Activated CD4-positive, alpha-beta T cell treated with anti-CD3 and anti-CD28 coated beads, Interleukin-2, amount 10 ng/mL, durations not matched to agents 24 days and 14 days (primary cell): ENCODE measurements around the gene MBTPS1. TPM values are rescaled to one million over a fixed set of nuclear protein-coding genes. Genes with fewer than 3 reads are reported as not detected.
A peak's percentile ranks its signal among the peaks of the same experiment; 100 is the strongest.

Experiments
- DNase-seq: peaks from one replicate; pipeline ENCODE4 v3.0.0; 2022
- H3K27ac Mint-ChIP-seq: one replicate; pipeline ENCODE4 v1.8.0; 2022; ENCODE audit warnings: mild to moderate bottlenecking, mixed read lengths
- H3K27me3 Mint-ChIP-seq: one replicate; pipeline ENCODE4 v1.8.0; 2022; ENCODE audit warnings: mixed read lengths
- H3K36me3 Mint-ChIP-seq: one replicate; pipeline ENCODE4 v1.8.0; 2022; ENCODE audit warnings: low read depth, mild to moderate bottlenecking, mixed read lengths
- H3K4me1 Mint-ChIP-seq: one replicate; pipeline ENCODE4 v1.8.0; 2021; ENCODE audit warnings: mixed read lengths
- H3K4me3 Mint-ChIP-seq: one replicate; pipeline ENCODE4 v1.8.0; 2022; ENCODE audit warnings: mild to moderate bottlenecking, moderate library complexity, mixed read lengths
- H3K9me3 Mint-ChIP-seq: one replicate; pipeline ENCODE4 v1.8.0; 2021; ENCODE audit warnings: mixed read lengths
- intact Hi-C: fragments of 100-400 bp; cut with micrococcal nuclease; formaldehyde crosslinking; loops from one replicate; pipeline ENCODE4 v1.15.1; 2023
- total RNA-seq: library from RNA; stranded (reverse); gene quantifications from 2 replicates; pipeline ENCODE4 v1.2.3, GENCODE V29; 2022

Gene MBTPS1
- total RNA-seq, 1 donor from 2014 or later = 52.3 TPM

GRCh38 chr16:84104231-84104630 is 12.5 kb downstream of the MBTPS1 start:
- no peak for DNase-seq
- Mint-ChIP-seq H3K9me3 (no peaks in the 10 kb centered on the region), H3K36me3 (peaks cover 26% of the 10 kb centered on the region), H3K4me1 (peaks cover 17% of the 10 kb centered on the region), H3K27ac (no peak overlapping the region), H3K4me3 (no peak overlapping the region), H3K27me3 (no peaks in the 10 kb centered on the region)
- intact Hi-C loops = no loop called here

GRCh38 chr16:84103678-84104077 is 13.1 kb downstream of the MBTPS1 start:
- peaks cover 31% of the 10 kb centered on the region for H3K36me3 Mint-ChIP-seq
- H3K27me3 Mint-ChIP-seq = no peaks in the 10 kb centered on the region
- DNase-seq = no peak
- H3K4me1 Mint-ChIP-seq = peaks cover 21% of the 10 kb centered on the region
- no peak overlapping the region for H3K27ac Mint-ChIP-seq
- H3K9me3 Mint-ChIP-seq = no peaks in the 10 kb centered on the region
- intact Hi-C loops = no loop called here
- no peak overlapping the region for H3K4me3 Mint-ChIP-seq

GRCh38 chr16:84098939-84099338 is 17.8 kb downstream of the MBTPS1 start:
- Mint-ChIP-seq H3K4me3 (no peak overlapping the region), H3K4me1 (peaks cover 17% of the 10 kb centered on the region), H3K36me3 (peaks cover 51% of the 10 kb centered on the region), H3K27ac (no peak overlapping the region), H3K27me3 (no peaks in the 10 kb centered on the region), H3K9me3 (no peaks in the 10 kb centered on the region)
- intact Hi-C loops = no loop called here
- DNase-seq = no peak

- H3K27ac Mint-ChIP-seq = no peak overlapping the region
- peaks cover 12% of the 10 kb centered on the region for H3K4me1 Mint-ChIP-seq
- DNase-seq = no peak
- no peaks in the 10 kb centered on the region for H3K9me3 Mint-ChIP-seq
- peaks cover 61% of the 10 kb centered on the region for H3K36me3 Mint-ChIP-seq
- intact Hi-C loops = no loop called here
- H3K4me3 Mint-ChIP-seq = no peak overlapping the region
- no peaks in the 10 kb centered on the region for H3K27me3 Mint-ChIP-seq
Observed at GRCh38 chr16:84096447-84097005, 20.2 kb downstream of the MBTPS1 start.

- Mint-ChIP-seq H3K27me3 (no peaks in the 10 kb centered on the region), H3K9me3 (no peaks in the 10 kb centered on the region), H3K4me1 (peaks cover 12% of the 10 kb centered on the region), H3K27ac (no peak overlapping the region), H3K36me3 (peaks cover 63% of the 10 kb centered on the region), H3K4me3 (no peak overlapping the region)
- intact Hi-C loops = no loop called here
- DNase-seq = no peak
Observed at GRCh38 chr16:84095466-84095865, 21.3 kb downstream of the MBTPS1 start.

- Mint-ChIP-seq H3K9me3 (no peaks in the 10 kb centered on the region), H3K27ac (no peak overlapping the region), H3K4me3 (no peak overlapping the region), H3K36me3 (peaks cover 69% of the 10 kb centered on the region), H3K27me3 (no peaks in the 10 kb centered on the region), H3K4me1 (peaks cover 9% of the 10 kb centered on the region)
- intact Hi-C loops = no loop called here
- DNase-seq = no peak
Observed at GRCh38 chr16:84093879-84094270, 22.9 kb downstream of the MBTPS1 start.

- H3K4me1 Mint-ChIP-seq = peaks cover 13% of the 10 kb centered on the region
Observed at GRCh38 chr16:84093120-84093878, 23.4 kb downstream of the MBTPS1 start.

GRCh38 chr16:84091460-84091859 is 25.3 kb downstream of the MBTPS1 start:
- no peak for DNase-seq
- Mint-ChIP-seq H3K4me3 (no peak overlapping the region), H3K27me3 (no peaks in the 10 kb centered on the region), H3K27ac (no peak overlapping the region), H3K9me3 (no peaks in the 10 kb centered on the region), H3K4me1 (peaks cover 21% of the 10 kb centered on the region), H3K36me3 (peaks cover 69% of the 10 kb centered on the region)
- intact Hi-C loops = no loop called here

More at GRCh38 chr16:84093120-84093878, 23.4 kb downstream of the MBTPS1 start:
- Mint-ChIP-seq H3K36me3 (peaks cover 70% of the 10 kb centered on the region), H3K4me3 (no peak overlapping the region), H3K27ac (no peak overlapping the region), H3K9me3 (no peaks in the 10 kb centered on the region), H3K27me3 (no peaks in the 10 kb centered on the region)
- intact Hi-C loops = no loop called here
- no peak for DNase-seq

GRCh38 chr16:84090211-84090610 is 26.5 kb downstream of the MBTPS1 start:
- no peaks in the 10 kb centered on the region for H3K9me3 Mint-ChIP-seq
- no peaks in the 10 kb centered on the region for H3K27me3 Mint-ChIP-seq
- H3K36me3 Mint-ChIP-seq = peaks cover 73% of the 10 kb centered on the region
- no peak overlapping the region for H3K4me3 Mint-ChIP-seq
- no peak for DNase-seq
- H3K4me1 Mint-ChIP-seq = peaks cover 27% of the 10 kb centered on the region
- intact Hi-C loops = no loop called here
- no peak overlapping the region for H3K27ac Mint-ChIP-seq

- Mint-ChIP-seq H3K4me1 (peaks cover 30% of the 10 kb centered on the region), H3K36me3 (peaks cover 66% of the 10 kb centered on the region), H3K27ac (no peak overlapping the region), H3K4me3 (peak overlapping the region; percentile 13), H3K27me3 (no peaks in the 10 kb centered on the region), H3K9me3 (no peaks in the 10 kb centered on the region)
- peak; percentile 85 for DNase-seq
- intact Hi-C loops = loop anchor here (1.0 to 10.0 kb wide), 3 partner anchors 28 to 416 kb away; partner anchors contain the start of genes MBTPS1, MEAK7 and TAF1C
Observed at GRCh38 chr16:84088695-84089395, 27.9 kb downstream of the MBTPS1 start.

- intact Hi-C loops = loop anchor here (1.0 to 10.0 kb wide), 3 partner anchors 29 to 417 kb away; partner anchors contain the start of genes MBTPS1, MEAK7 and TAF1C
- no peak for DNase-seq
- Mint-ChIP-seq H3K27ac (peak overlapping the region; percentile 14), H3K4me3 (peak overlapping the region; percentile 30), H3K9me3 (no peaks in the 10 kb centered on the region), H3K36me3 (peaks cover 62% of the 10 kb centered on the region), H3K4me1 (peaks cover 30% of the 10 kb centered on the region), H3K27me3 (no peaks in the 10 kb centered on the region)
Observed at GRCh38 chr16:84087466-84088151, 29.1 kb downstream of the MBTPS1 start.

GRCh38 chr16:84087001-84087400 is 29.7 kb downstream of the MBTPS1 start:
- Mint-ChIP-seq H3K4me3 (no peak overlapping the region), H3K27me3 (no peaks in the 10 kb centered on the region), H3K4me1 (peaks cover 30% of the 10 kb centered on the region), H3K36me3 (peaks cover 61% of the 10 kb centered on the region), H3K9me3 (no peaks in the 10 kb centered on the region), H3K27ac (no peak overlapping the region)
- intact Hi-C loops = loop anchor here (10.0 kb wide), 1 partner anchor 418 kb away; the partner anchor contains the start of gene MEAK7
- DNase-seq = no peak

GRCh38 chr16:84086341-84086740 is 30.4 kb downstream of the MBTPS1 start:
- Mint-ChIP-seq H3K9me3 (no peaks in the 10 kb centered on the region), H3K27ac (no peak overlapping the region), H3K4me3 (peak overlapping the region; percentile 7), H3K27me3 (no peaks in the 10 kb centered on the region), H3K36me3 (peaks cover 64% of the 10 kb centered on the region), H3K4me1 (peaks cover 30% of the 10 kb centered on the region)
- DNase-seq = no peak
- intact Hi-C loops = loop anchor here (10.0 kb wide), 1 partner anchor 418 kb away; the partner anchor contains the start of gene MEAK7
